OCI-LY7 (cell line): ENCODE data around the gene ZDHHC5. TPM values are rescaled to one million over a fixed set of nuclear protein-coding genes. Genes with fewer than 3 reads are reported as not detected.

ENCODE experiments used
- BruUV-seq: library from RNA; stranded (reverse); fragments of 400-500 nt; replicated peaks from 2 replicates; lab custom pipeline; 2021; lab: Mats Ljungman, UMichigan
- CTCF ChIA-PET: fragments of 300-600 bp; sonication (Branson Sonifier 250); formaldehyde crosslinking; loops from one replicate; lab custom pipeline; 2022; ENCODE audit warnings: antibody characterized with exemption; ENCODE audit not compliant: unreplicated experiment; lab: Charles Lee
- POLR2A ChIA-PET: fragments of 300-600 bp; sonication (Branson Sonifier 250); formaldehyde crosslinking; loops from one replicate; lab custom pipeline; 2022; ENCODE audit warnings: antibody characterized with exemption; lab: Charles Lee
- DNase-seq: peaks from one replicate; pipeline ENCODE4 v3.0.0-alpha.2; 2015; ENCODE audit warnings: low spot score
- H2AFZ ChIP-seq: fragments of 200-600 bp; sonication (generic), shearing (Covaris generic); 2 replicates; pipeline ENCODE4 v1.6.1; 2014; ENCODE audit warnings: mild to moderate bottlenecking, antibody characterized with exemption, low read length, moderate library complexity
- H3K27ac ChIP-seq: fragments of 200-600 bp; sonication (generic); 2 replicates; pipeline ENCODE4 v1.5.1; 2014; ENCODE audit warnings: mixed run types, low read depth, mild to moderate bottlenecking, moderate library complexity, low read length, inconsistent platforms; ENCODE audit not compliant: poor library complexity, severe bottlenecking
- H3K36me3 ChIP-seq: fragments of 200-600 bp; sonication (generic); 2 replicates; pipeline ENCODE4 v1.6.1; 2014; ENCODE audit warnings: mild to moderate bottlenecking, antibody characterized with exemption, low read length, moderate library complexity, mixed read lengths; ENCODE audit not compliant: insufficient read depth
- H3K4me1 ChIP-seq: fragments of 200-600 bp; sonication (generic); 2 replicates; pipeline ENCODE4 v1.5.1; 2014; ENCODE audit warnings: mild to moderate bottlenecking, low read length; ENCODE audit not compliant: insufficient read depth, poor library complexity, severe bottlenecking
- H3K4me2 ChIP-seq: fragments of 200-600 bp; sonication (generic); 2 replicates; pipeline ENCODE4 v1.6.1; 2014; ENCODE audit warnings: mild to moderate bottlenecking, low read length
- H3K4me3 ChIP-seq: fragments of 200-600 bp; sonication (generic); 2 replicates; pipeline ENCODE4 v1.5.1; 2014; ENCODE audit warnings: mild to moderate bottlenecking, low read depth, low read length; ENCODE audit not compliant: poor library complexity, severe bottlenecking
- H3K79me2 ChIP-seq: fragments of 200-600 bp; sonication (generic); 2 replicates; pipeline ENCODE4 v1.6.1; 2016; ENCODE audit warnings: low read depth, mild to moderate bottlenecking, low read length, moderate library complexity, mixed read lengths; ENCODE audit not compliant: insufficient read depth
- H3K9me2 ChIP-seq: fragments of 200-600 bp; sonication (generic); 2 replicates; pipeline ENCODE4 v1.6.1; 2016; ENCODE audit warnings: mild to moderate bottlenecking, low read length, mixed read lengths; ENCODE audit not compliant: insufficient read depth
- H3K9me3 ChIP-seq: fragments of 200-600 bp; sonication (generic); 2 replicates; pipeline ENCODE4 v1.6.1; 2014; ENCODE audit warnings: mild to moderate bottlenecking, mixed run types, low read length, mixed read lengths
- H4K20me1 ChIP-seq: fragments of 200-600 bp; sonication (generic); 2 replicates; pipeline ENCODE4 v1.6.1; 2014; ENCODE audit warnings: mild to moderate bottlenecking, antibody characterized with exemption, low read length, moderate library complexity, mixed read lengths; ENCODE audit not compliant: insufficient read depth
- CTCF ChIP-seq: fragments of 200-600 bp; sonication (generic); conservative IDR thresholded peaks from 2 replicates; pipeline ENCODE4 v1.5.1; 2014; ENCODE audit warnings: mild to moderate bottlenecking, antibody characterized with exemption, low read length, moderate library complexity, mixed read lengths
- EZH2phosphoT487 ChIP-seq: fragments of 200-600 bp; sonication (generic); IDR thresholded peaks from 2 replicates; pipeline ENCODE4 v1.6.1; 2018; ENCODE audit warnings: low read depth, borderline replicate concordance, mild to moderate bottlenecking, mixed run types, antibody characterized with exemption, low read length, moderate library complexity, mixed read lengths
- intact Hi-C: fragments of 100-400 bp; cut with micrococcal nuclease; formaldehyde crosslinking; loops from one replicate; pipeline ENCODE4 v1.10.0; 2022; ENCODE audit not compliant: unreplicated experiment
- total RNA-seq, 2 experiments: library from RNA; depleted of rRNA in 1 of 2; stranded (reverse); fragments of >200 nt in 1 of 2; shearing (Covaris generic) in 1 of 2; gene quantifications; 2 replicates each; pipeline ENCODE4 v1.2.3, GENCODE V29; 2014 to 2022

ZDHHC5 gene
- total RNA-seq, 2 experiments from 2014 or later = 27.5 to 57.4 TPM

GRCh38 chr11:57619331-57619730, 48.6 kb upstream of the ZDHHC5 start:
- Histone ChIP-seq H3K9me3 (peaks cover 17% of the 10 kb centered on the region), H3K4me2 (no peak overlapping the region), H3K79me2 (no peaks in the 10 kb centered on the region), H3K36me3 (no peaks in the 10 kb centered on the region), H2AFZ (no peak overlapping the region), H4K20me1 (no peaks in the 10 kb centered on the region), H3K27ac (no peak overlapping the region), H3K4me3 (no peak overlapping the region), H3K9me2 (no peaks in the 10 kb centered on the region), H3K4me1 (no peaks in the 10 kb centered on the region)
- peak; percentile 11 for DNase-seq
- ChIA-PET CTCF (no interaction called here), POLR2A (interaction anchor here (0.7 kb wide), 1 partner anchor 189 kb away, joined by 3 read pairs; no protein-coding TSS in a partner anchor)
- intact Hi-C loops = no loop called here
- no TSS peak for BruUV-seq
- TF ChIP-seq CTCF (peak; percentile 58), EZH2phosphoT487 (no peak)

- TF ChIP-seq EZH2phosphoT487 (no peak), CTCF (no peak)
- Histone ChIP-seq H3K4me3 (no peak overlapping the region), H3K27ac (no peak overlapping the region), H2AFZ (no peak overlapping the region), H3K36me3 (no peaks in the 10 kb centered on the region), H3K79me2 (no peaks in the 10 kb centered on the region), H4K20me1 (no peaks in the 10 kb centered on the region), H3K4me2 (no peak overlapping the region), H3K9me3 (peaks cover 17% of the 10 kb centered on the region), H3K4me1 (no peaks in the 10 kb centered on the region), H3K9me2 (no peaks in the 10 kb centered on the region)
- intact Hi-C loops = no loop called here
- ChIA-PET CTCF (no interaction called here), POLR2A (interaction anchor here (1.0 kb wide), 1 partner anchor 11 kb away, joined by 3 read pairs; no protein-coding TSS in a partner anchor)
- DNase-seq = no peak
- no TSS peak for BruUV-seq
These were observed 47.4 kb upstream of the ZDHHC5 start for GRCh38 chr11:57620467-57620866.

GRCh38 chr11:57622263-57622662, 45.7 kb upstream of the ZDHHC5 start:
- no peaks in the 10 kb centered on the region for H3K36me3 ChIP-seq
- H4K20me1 ChIP-seq = no peaks in the 10 kb centered on the region
- POLR2A ChIA-PET = interaction anchor here (0.7 to 0.8 kb wide), 2 partner anchors 13 to 19 kb away, joined by 3 to 4 read pairs; no protein-coding TSS in a partner anchor
- H3K27ac ChIP-seq = no peak overlapping the region
- H3K9me2 ChIP-seq = no peaks in the 10 kb centered on the region
- no peak overlapping the region for H3K4me3 ChIP-seq
- H3K9me3 ChIP-seq = peaks cover 17% of the 10 kb centered on the region
- no peaks in the 10 kb centered on the region for H3K4me1 ChIP-seq
- DNase-seq = no peak
- no peak overlapping the region for H3K4me2 ChIP-seq
- no peaks in the 10 kb centered on the region for H3K79me2 ChIP-seq
- BruUV-seq = no TSS peak
- H2AFZ ChIP-seq = no peak overlapping the region
- CTCF ChIA-PET = interaction anchor here (0.6 kb wide), 1 partner anchor 22 kb away, joined by 3 read pairs; no protein-coding TSS in a partner anchor
- TF ChIP-seq EZH2phosphoT487 (no peak), CTCF (no peak)
- intact Hi-C loops = no loop called here
